ENCODE data around the gene ERICH6B.

DNA sequence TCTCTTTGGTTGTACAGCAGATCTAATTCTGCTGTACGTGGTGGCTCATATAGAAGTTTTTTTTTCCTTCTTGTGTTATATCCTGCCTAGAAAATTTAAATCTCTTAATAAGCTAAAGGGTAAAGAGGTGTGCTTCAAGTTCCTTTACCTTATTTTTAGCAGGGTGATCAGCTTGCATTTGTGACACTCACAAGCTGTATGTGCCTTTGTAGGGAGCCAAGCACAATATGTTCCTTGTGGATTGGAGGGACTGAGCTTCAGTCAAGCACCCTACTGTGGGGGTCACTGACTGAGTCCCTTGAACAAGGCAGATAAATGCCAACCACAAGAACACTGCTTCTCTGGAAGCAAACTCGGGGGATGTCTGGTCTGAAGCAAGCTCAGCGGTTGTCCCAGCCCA, 12.6 kb upstream of the ERICH6B start:
- TF ChIP-seq, protein P1, sequence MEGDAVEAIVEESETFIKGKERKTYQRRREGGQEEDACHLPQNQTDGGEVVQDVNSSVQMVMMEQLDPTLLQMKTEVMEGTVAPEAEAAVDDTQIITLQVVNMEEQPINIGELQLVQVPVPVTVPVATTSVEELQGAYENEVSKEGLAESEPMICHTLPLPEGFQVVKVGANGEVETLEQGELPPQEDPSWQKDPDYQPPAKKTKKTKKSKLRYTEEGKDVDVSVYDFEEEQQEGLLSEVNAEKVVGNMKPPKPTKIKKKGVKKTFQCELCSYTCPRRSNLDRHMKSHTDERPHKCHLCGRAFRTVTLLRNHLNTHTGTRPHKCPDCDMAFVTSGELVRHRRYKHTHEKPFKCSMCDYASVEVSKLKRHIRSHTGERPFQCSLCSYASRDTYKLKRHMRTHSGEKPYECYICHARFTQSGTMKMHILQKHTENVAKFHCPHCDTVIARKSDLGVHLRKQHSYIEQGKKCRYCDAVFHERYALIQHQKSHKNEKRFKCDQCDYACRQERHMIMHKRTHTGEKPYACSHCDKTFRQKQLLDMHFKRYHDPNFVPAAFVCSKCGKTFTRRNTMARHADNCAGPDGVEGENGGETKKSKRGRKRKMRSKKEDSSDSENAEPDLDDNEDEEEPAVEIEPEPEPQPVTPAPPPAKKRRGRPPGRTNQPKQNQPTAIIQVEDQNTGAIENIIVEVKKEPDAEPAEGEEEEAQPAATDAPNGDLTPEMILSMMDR (IDR thresholded peaks at IDR 0.05; ENCODE audit: low read depth, low read length), result no peak
- TF ChIP-seq EZH2phosphoT487 (IDR thresholded peaks at IDR 0.05; ENCODE audit: low read depth), result no peak

All from OCI-LY3 (cell line).